Upper lobe of left lung (tissue), 6 donors: ENCODE data around the gene CUEDC1. TPM values are rescaled to one million over a fixed set of nuclear protein-coding genes. Genes with fewer than 3 reads are reported as not detected.

Experiments
- ATAC-seq, 2 donors: fragments of 200-7000 bp; cut with Tn5 transposase; one replicate each; pipeline ENCODE4 v1.9.1; 2022; ENCODE audit warnings: mild to moderate bottlenecking in 2 of 2, moderate library complexity in 2 of 2; ENCODE audit not compliant: low FRiP score in 2 of 2
- DNase-seq, 2 donors: peaks; one replicate each; pipeline ENCODE4 v3.0.0-alpha.2; 2019 to 2020
- H3K27ac ChIP-seq, 4 donors: fragments of 200-600 bp; sonication (generic); one replicate each; pipeline ENCODE4 v1.5.1; 2016 to 2019
- H3K27me3 ChIP-seq, 4 donors: fragments of 200-600 bp; sonication (generic); one replicate each; pipeline ENCODE4 v1.5.1; 2017 to 2019
- H3K36me3 ChIP-seq, 4 donors: fragments of 200-600 bp; sonication (generic); one replicate each; pipeline ENCODE4 v1.5.1; 2016 to 2019
- H3K4me1 ChIP-seq, 4 donors: fragments of 200-600 bp; sonication (generic); one replicate each; pipeline ENCODE4 v1.5.1; 2018 to 2019
- H3K4me3 ChIP-seq, 4 donors: fragments of 200-600 bp; sonication (generic); one replicate each; pipeline ENCODE4 v1.5.1; 2017 to 2019; ENCODE audit warnings: mild to moderate bottlenecking in 2 of 4, moderate library complexity in 1 of 4
- H3K9me3 ChIP-seq, 4 donors: fragments of 200-600 bp; sonication (generic); one replicate each; pipeline ENCODE4 v1.5.1; 2018 to 2019
- EP300 ChIP-seq, 4 donors: sonication (generic); formaldehyde crosslinking; IDR thresholded peaks; one replicate each; pipeline ENCODE4 v1.5.1; 2017; ENCODE audit warnings: antibody characterized with exemption in 4 of 4, control low read depth in 2 of 4
- POLR2A ChIP-seq, 4 donors: fragments of 450-650 bp; IDR thresholded peaks; one replicate each; pipeline ENCODE4 v1.5.1; 2016 to 2017; ENCODE audit warnings: antibody characterized with exemption in 4 of 4, mild to moderate bottlenecking in 2 of 4
- POLR2AphosphoS5 ChIP-seq, 2 donors: sonication (generic); formaldehyde crosslinking; IDR thresholded peaks; one replicate each; pipeline ENCODE4 v1.5.1; 2017; ENCODE audit warnings: antibody characterized with exemption in 2 of 2
- WGBS, 2 donors: methylation state at CpG; one replicate each; pipeline ENCODE4 v1.1.5; 2017 to 2018; 5-methylcytosine and 5-hydroxymethylcytosine counted together
- total RNA-seq, 6 donors: library from RNA; depleted of rRNA in 4 of 6; stranded (reverse); fragments of >200 nt in 4 of 6; gene quantifications; one replicate each; pipeline versions ENCODE4 v1.1.0 to v1.2.1, GENCODE V29; 2016 to 2021
- TF ChIP-seq, protein P1 (sequence below), 6 experiments: fragments of 450-650 bp in 4 of 6; fragments of 200-600 bp in 2 of 6; sonication (generic) in 2 of 6; IDR thresholded peaks; one replicate each; pipeline ENCODE4 v1.5.1; 2016 to 2019; ENCODE audit warnings: antibody characterized with exemption in 6 of 6
- donor health status: DM: no; HTN: no; CAD: no; lungs with moderate emphysema.
- donor health status: DM: no; HTN: yes; CAD: no; lungs with severe emphysema.

CUEDC1 gene
- total RNA-seq, 6 donors from 2014 or later = 33.3 to 119 (median 54.4) TPM

DNA sequence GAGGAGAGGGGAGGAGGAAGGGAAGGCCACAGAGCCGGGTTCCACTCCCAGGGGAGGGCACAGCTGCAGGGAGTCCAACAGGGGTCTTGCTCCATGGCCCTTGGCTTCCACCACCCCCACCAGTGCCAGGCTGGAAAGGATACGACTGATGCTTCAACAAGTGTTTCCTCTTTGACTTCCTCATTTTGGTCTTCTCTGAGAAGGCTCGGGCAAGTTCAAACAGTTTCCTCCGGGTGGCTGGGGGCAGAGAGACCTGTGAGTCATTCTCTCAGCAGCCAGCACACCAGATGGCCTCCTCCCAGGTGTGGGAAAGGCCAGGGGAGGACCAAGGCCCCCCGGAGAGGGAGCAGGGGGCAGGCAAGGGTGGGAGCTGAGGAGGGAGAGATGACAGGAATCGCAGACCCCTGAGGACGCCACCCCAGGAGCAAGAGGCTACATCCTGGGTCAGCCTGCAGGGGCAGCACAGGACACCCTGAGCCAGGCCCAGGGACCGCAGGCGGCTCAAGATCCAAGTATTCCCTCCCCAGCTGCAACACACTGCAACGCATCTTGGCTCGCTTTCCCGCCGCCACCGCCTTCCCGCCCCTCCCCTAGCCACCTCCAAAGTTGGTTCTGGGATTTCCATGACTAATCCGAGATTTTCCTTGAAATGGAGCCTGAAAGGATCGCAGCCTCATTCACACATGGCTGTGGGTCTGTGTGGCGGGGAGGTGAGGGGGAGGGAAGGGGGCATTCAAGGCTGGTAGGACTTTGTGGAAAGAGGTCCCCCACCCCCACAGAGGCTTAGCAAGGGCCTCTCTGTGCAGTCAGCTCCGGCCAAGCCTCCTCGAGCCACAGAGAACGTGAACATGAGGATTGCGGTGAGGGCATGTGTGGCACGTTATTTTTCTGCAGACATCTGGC is 87.0 kb downstream of the CUEDC1 start:
- no peaks in the 10 kb centered on the region for H3K27me3 ChIP-seq
- peaks cover 7 to 39% (median 35%) of the 10 kb centered on the region in 4 donors for H3K36me3 ChIP-seq
- DNase-seq (peak; percentile 72 to 87), ATAC-seq (peak; percentile 66 to 93)
- peaks cover 22 to 31% (median 29%) of the 10 kb centered on the region in 4 donors for H3K4me1 ChIP-seq
- H3K4me3 ChIP-seq = no peak overlapping the region
- H3K27ac ChIP-seq = peak overlapping the region; percentile 41 to 81 (median 68)
- WGBS, 2 donors = 43 to 48% methylated on average over 18 to 23 of the region's 23 CpGs
- H3K9me3 ChIP-seq = no peaks in the 10 kb centered on the region
- TF ChIP-seq, protein P1, sequence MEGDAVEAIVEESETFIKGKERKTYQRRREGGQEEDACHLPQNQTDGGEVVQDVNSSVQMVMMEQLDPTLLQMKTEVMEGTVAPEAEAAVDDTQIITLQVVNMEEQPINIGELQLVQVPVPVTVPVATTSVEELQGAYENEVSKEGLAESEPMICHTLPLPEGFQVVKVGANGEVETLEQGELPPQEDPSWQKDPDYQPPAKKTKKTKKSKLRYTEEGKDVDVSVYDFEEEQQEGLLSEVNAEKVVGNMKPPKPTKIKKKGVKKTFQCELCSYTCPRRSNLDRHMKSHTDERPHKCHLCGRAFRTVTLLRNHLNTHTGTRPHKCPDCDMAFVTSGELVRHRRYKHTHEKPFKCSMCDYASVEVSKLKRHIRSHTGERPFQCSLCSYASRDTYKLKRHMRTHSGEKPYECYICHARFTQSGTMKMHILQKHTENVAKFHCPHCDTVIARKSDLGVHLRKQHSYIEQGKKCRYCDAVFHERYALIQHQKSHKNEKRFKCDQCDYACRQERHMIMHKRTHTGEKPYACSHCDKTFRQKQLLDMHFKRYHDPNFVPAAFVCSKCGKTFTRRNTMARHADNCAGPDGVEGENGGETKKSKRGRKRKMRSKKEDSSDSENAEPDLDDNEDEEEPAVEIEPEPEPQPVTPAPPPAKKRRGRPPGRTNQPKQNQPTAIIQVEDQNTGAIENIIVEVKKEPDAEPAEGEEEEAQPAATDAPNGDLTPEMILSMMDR (IDR thresholded peaks at IDR 0.05) = peak in 5 of 6 experiments; percentile 16 to 49 (median 37)
- TF ChIP-seq POLR2A (IDR thresholded peaks at IDR 0.05) (no peak), EP300 (IDR thresholded peaks at IDR 0.05) (no peak), POLR2AphosphoS5 (IDR thresholded peaks at IDR 0.05) (no peak)

DNA sequence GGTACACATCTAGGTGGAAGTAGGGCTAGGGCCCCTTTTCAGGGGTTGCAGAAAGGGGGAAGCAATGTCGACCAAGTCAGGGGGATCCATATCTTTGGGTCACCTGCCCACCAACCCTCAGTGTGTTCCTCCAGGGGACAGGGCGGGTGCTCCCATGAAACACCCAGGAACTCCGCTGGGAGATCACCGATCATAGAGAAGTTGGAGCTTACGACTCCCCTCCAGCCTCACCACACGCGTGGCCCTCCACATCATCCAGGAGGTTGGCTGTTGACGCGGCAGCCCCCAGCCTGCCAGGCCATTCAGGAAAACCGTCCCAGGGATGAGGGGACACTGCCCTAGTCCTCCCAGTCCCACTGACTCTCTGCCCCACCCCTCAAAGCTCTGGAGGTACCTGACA is 88.1 kb downstream of the CUEDC1 start:
- no peak for DNase-seq
- H3K27me3 ChIP-seq = no peaks in the 10 kb centered on the region
- no peak for ATAC-seq
- TF ChIP-seq EP300 (IDR thresholded peaks at IDR 0.05) (no peak), POLR2A (IDR thresholded peaks at IDR 0.05) (no peak), POLR2AphosphoS5 (IDR thresholded peaks at IDR 0.05) (no peak)
- TF ChIP-seq, protein P1 (IDR thresholded peaks at IDR 0.05) = no peak
- peaks cover 7 to 31% (median 29%) of the 10 kb centered on the region in 4 donors for H3K36me3 ChIP-seq
- H3K9me3 ChIP-seq = no peaks in the 10 kb centered on the region
- H3K27ac ChIP-seq = peak overlapping the region in 2 of 4 donors; percentile 76 to 81
- no peak overlapping the region for H3K4me3 ChIP-seq
- 89 to 93% methylated on average over 3 to 10 of the region's 10 CpGs for WGBS, 2 donors
- H3K4me1 ChIP-seq = peaks cover 19 to 24% (median 21%) of the 10 kb centered on the region in 4 donors

DNA sequence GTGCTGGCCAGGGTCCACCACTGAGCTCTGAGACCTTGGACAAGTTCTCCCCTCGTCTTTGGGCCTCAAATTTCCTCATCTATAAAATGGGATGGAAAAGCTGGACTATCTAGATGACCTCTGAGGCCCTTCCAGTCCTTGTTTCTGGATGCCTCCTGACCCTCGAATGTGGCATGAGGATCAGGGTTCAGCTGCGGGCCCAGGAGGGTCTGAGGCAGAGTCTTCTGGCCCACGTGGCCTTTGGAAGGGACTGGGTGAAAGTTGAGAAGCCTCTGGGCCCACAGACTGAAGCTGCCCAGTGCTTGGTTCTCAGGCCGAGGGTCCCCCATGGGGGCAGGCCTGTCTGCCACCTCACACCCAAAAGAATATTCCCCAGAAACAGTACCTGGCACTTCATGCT is 88.5 kb downstream of the CUEDC1 start:
- DNase-seq (no peak), ATAC-seq (no peak)
- Histone ChIP-seq H3K9me3 (no peaks in the 10 kb centered on the region), H3K36me3 (peaks cover 7 to 27% (median 26%) of the 10 kb centered on the region in 4 donors), H3K27me3 (no peaks in the 10 kb centered on the region), H3K4me3 (no peak overlapping the region), H3K4me1 (peaks cover 19 to 28% (median 25%) of the 10 kb centered on the region in 4 donors), H3K27ac (no peak overlapping the region)
- whole genome bisulfite sequencing, 2 donors = 90% methylated on average over 5 of the region's 5 CpGs; no CpG with 5 or more reads in 1 of the 2 donors
- TF ChIP-seq, protein P1 (IDR thresholded peaks at IDR 0.05) = no peak
- TF ChIP-seq POLR2AphosphoS5 (IDR thresholded peaks at IDR 0.05) (no peak), POLR2A (IDR thresholded peaks at IDR 0.05) (no peak), EP300 (IDR thresholded peaks at IDR 0.05) (no peak)

DNA sequence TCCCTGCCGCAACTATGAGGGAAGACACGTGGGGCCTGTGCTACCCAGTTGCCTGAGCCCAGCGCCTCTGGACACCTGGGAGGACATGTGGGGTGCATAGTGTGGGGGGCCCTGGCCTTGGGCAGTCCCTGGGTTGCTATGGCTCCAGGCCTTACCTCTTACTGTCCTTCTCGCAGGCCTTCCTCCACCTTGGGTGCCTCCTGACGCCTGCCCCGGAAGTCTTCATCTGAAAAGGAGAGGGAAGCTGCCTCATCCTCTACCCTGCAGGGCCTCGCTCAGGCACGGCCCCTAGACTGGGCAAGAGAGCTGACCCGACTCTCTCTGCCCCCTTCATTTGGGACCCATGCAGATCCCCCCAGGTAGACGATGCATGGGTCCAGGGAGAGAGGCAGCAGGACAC is 88.9 kb downstream of the CUEDC1 start:
- Histone ChIP-seq H3K36me3 (peaks cover 7 to 26% (median 25%) of the 10 kb centered on the region in 4 donors), H3K4me3 (no peak overlapping the region), H3K27me3 (no peaks in the 10 kb centered on the region), H3K9me3 (no peaks in the 10 kb centered on the region), H3K27ac (no peak overlapping the region), H3K4me1 (peaks cover 22 to 32% (median 29%) of the 10 kb centered on the region in 4 donors)
- DNase-seq (no peak), ATAC-seq (no peak)
- TF ChIP-seq POLR2AphosphoS5 (IDR thresholded peaks at IDR 0.05) (no peak), EP300 (IDR thresholded peaks at IDR 0.05) (no peak), POLR2A (IDR thresholded peaks at IDR 0.05) (no peak)
- TF ChIP-seq, protein P1 (IDR thresholded peaks at IDR 0.05) = no peak
- WGBS, 2 donors = 93 to 94% methylated on average over 6 to 10 of the region's 10 CpGs
